Stimulated activated CD4-positive, alpha-beta T cell treated with anti-CD3 and anti-CD28 coated beads, TNF-alpha, amount 100 ng/mL, for 1 hour (primary cell): Measurements from ENCODE around the gene SLC22A7.

Source experiments
- DNase-seq, 3 donors: peaks; one replicate each; pipeline ENCODE4 v3.0.0-alpha.2; 2020; ENCODE audit warnings: low read depth in 3 of 3, low spot score in 1 of 3

Gene SLC22A7

DNA sequence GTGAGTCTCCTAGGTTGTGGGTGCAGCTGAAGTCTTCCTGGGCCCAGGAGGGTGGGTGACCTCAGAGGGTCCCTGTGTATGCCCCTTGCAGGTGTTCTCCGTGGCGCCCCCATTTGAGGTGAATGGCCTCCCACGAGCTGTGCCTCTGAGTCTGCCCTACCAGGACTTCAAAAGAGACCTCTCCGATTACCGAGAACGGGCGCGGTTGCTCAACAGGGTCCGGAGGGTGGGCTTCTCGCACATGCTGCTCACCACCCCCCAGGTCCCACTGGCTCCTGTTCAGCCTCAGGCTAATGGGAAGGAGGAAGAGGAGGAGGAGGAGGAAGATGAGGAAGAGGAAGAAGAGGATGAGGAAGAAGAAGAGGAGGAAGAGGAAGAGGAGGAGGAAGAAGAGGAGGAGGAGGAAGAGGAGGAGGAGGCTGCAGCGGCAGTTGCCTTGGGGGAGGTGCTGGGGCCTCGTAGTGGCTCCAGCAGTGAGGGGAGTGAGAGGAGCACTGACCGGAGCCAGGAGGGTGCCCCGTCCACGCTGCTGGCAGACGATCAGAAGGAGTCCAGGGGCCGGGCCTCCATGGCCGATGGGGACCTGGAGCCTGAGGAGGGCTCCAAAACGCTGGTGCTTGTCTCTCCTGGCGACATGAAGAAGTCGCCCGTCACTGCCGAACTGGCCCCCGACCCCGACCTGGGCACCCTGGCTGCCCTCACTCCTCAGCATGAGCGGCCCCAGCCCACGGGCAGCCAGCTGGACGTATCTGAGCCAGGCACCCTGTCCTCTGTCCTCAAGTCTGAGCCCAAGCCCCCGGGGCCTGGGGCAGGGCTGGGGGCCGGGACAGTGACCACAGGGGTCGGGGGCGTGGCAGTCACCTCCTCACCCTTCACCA lies 15.2 kb upstream of the SLC22A7 start:
- no peak for DNase-seq

DNA sequence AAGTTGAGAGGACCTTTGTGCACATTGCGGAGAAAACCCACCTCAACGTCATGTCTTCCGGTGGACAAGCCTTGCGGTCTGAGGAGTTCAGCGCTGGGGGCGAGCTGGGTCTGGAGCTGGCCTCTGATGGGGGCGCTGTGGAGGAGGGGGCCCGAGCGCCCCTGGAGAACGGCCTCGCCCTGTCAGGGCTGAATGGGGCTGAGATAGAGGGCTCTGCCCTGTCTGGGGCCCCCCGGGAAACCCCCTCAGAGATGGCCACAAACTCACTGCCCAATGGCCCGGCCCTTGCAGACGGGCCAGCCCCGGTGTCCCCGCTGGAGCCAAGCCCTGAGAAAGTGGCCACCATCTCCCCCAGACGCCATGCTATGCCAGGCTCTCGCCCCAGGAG lies 14.6 kb upstream of the SLC22A7 start:
- no peak for DNase-seq

DNA sequence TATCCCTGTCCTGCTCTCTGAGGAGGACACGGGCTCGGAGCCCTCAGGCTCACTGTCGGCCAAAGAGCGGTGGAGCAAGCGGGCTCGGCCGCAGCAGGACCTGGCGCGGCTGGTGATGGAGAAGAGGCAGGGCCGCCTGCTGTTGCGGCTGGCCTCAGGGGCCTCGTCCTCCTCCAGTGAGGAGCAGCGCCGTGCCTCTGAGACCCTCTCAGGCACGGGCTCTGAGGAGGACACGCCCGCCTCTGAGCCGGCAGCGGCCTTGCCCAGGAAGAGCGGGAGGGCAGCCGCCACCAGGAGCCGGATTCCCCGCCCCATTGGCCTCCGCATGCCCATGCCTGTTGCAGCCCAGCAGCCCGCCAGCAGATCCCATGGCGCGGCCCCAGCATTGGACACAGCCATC lies 14.2 kb upstream of the SLC22A7 start:
- no peak for DNase-seq

DNA sequence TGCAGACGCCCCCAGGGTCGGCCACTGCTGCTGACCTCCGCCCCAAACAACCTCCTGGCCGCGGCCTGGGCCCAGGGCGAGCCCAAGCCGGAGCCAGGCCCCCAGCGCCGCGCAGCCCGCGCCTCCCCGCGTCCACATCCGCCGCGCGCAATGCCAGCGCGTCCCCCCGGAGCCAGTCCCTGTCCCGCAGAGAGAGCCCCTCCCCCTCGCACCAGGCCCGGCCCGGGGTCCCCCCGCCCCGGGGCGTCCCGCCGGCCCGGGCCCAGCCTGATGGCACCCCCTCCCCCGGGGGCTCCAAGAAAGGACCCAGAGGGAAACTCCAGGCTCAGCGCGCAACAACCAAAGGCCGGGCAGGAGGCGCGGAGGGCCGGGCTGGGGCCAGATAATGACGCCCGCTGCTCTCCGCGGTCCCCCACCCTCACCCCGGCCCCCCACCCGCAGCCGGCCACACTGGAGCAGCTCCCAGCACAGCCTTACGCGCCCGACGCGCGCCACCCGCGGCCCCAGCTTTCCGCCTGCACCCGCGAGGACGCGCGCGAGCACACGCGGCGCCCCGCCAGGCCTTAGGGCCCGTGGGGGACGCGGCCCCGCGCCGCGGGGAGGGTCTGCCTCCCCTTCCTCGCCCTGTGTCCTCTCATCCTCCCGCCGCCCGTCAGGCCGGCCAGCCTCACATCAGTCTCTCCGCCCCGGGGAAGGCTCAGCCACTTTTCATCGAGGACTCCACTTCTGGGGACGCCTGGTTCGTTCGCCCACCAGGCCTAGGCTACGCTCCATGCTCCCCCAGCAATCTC lies 12.9 kb upstream of the SLC22A7 start:
- no peak for DNase-seq

DNA sequence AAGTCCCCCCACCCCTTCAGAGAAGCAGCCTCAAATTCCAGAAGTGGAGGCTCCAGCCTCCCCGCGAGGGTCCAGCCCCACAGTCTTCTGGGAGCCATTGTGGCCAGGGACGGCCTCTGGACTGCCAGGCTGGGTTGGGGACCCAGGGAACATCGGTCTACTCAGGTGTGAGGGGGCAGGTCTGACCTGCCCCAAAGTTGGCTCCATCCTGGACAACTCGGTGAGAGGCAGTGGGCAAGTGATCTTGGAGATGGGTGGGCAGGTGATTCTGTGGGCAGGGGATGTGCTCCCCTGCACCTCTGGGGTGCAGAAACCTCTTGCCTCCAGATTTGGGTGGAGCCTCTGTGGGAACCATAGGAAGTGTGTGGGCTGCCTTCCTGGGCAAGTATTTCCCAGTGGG lies 12.2 kb upstream of the SLC22A7 start:
- no peak for DNase-seq

DNA sequence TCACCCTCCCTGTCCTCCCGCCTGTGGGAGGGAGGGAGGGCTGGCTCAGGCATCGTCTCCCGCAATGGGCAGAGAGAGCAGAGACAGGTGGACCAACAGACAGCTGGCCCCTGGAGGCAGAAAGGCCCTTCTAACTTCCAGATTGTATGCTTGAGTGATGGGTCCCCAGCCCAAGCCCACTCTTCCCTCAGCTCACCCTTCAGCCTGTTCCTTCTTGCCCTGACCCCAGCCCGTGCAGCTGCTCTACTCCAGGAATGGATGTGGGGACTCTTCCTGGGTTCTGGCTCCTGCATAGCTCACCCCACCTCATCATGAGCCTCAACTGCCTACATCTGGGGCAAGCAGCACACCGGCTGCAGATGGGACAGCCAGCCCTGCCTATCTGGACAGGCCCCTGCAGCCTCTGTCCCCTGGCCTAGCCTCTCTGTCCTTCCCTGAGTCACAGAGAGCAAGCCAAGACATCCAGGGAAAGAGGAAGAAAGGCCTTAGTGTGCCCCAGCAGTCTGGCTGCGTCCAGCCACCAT lies 11.5 kb upstream of the SLC22A7 start:
- no peak for DNase-seq

DNA sequence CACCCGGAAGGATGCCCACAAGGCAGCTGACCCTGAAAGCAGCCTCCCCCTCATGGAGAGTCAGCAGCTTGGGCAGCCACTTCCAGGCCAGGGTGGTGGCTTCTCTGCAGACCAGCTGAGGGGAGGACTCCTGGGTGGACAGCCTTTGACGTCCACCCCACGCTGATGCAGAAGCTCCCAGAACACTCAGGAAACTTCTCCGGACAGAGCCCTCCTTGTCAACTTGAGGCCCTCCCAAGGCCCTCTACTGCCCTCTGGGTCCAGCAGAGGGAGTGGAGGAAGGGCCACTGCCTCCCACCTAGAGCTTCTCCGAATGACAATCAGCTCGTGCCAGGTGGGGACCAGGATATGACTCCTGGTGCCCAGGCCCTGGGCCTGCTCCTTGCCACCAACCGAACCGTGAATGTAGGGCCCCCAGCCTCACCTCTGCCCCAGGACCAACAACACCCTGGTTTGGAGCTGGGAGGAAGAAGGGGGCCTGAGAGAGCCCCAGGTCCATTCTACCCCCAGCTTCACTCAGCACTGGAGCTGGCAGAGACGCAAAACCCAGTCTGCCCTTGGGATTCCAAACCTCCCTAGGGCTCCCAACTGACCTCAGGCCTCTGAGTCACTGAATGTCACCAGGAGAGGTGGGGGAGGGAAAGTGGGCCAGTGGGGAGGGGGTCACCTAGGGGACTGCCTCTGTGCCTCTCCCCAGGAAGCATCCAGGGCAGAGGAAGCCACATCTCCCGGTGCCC lies 10.9 kb upstream of the SLC22A7 start:
- no peak for DNase-seq

DNA sequence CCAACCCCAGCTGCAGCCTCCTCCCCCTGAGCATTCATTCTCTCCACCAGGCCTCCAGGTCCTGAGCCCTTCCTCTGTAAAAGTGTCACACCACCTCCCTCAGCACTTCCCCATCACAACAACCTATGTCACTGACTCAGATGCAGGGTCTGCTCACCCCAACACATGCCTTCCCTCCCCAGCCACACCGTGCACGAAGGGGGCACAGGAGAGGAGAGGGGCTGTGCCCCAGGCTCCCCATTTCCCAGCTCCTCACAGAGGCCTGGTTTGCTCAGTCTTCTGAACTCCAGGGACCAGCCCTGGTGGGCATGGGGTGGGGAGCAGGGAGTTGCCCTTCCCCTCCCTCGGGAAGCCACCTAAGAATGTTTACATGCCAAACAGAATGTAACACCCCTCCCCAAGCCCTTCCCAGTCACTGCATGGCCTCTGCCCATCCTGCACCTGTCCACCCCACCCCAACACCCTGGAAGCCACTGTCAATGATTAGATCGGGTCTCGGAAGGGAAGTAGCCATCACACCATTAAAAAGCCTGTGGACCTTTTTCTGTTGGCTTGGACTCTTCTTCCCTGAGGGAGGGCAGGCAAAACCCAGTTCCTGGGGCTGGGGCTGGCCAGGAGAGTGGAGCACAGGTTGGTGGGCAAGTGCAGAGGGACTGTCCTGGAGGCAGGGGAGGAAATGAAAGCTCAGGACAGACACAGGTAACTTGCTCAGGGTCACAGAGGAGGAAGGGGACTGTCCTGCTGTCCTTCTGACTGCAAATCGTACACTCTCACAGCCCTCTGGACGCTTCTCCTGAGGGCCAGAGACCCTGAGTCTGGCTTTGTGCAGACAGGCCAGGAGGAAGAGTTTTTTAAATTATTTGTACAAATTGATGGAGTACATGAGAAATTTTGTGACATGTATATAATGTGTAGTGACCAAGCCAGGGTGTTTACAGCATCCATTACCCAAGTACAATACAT lies 10.1 kb upstream of the SLC22A7 start:
- no peak for DNase-seq

DNA sequence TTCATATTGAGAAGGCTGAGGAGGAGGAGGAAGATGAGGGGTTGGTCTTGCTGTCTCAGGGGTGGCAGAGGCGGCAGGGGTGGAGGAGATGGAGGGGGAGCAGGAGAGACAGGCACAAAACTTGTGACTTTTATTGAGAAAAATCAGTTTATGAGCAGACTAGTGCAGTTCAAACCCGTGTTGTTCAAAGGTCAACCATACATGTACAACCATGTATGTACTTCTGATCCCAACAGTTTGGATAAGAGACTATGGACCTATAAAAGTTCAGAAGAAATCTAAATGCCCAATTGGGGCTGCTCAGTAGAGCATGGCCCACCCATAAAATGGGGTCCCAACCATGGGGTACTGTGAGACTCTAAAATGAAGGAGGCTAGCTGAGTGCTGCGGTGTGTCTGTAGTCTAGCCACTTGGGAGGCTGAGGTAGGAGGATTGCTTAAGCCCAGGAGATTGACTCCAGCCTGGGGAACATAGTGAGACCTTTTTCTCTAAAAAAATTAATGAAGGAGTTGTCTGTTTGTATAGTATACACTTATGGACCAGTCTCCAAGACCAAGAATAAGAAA lies 7.6 kb upstream of the SLC22A7 start:
- DNase-seq: no peak

DNA sequence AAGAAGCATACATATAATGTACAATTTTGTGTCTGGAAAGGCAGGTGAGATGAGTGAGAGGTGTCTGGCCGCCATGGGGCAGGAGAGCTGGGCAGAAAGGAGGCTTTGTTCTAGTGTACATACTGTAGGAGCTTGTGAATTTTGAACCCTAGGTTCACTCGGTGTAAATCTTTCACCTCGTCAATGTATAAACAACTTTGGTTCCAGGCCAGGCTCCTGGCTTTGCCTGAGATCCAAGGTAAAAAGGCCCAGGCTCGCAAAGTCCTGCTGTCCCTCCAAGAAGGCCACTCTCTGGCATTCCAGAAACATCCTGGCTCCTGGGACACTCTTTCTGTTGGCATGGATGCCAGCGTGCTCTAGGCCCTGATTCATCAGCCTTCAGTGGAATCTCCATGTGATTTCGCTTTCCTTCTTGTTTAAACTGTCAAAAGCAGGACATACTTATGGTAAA lies 7.1 kb upstream of the SLC22A7 start:
- no peak for DNase-seq

DNA sequence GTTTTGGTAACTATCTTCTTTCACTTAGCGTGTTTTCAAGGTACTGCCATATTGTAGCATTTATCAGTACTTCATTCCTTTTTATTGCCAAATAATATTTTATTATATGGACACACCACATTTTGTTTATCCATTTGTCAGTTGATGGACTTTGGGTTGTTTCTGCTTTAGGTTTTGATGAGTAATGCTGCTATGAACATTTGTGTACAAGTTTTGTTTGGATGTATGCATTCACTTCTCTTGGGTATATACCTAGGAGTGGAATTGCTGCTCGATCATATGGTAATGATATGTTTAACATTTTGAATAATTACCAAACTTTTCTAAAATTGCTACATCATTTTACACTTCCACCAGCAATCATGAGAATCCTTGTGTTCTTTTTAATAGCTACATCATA lies 6.4 kb upstream of the SLC22A7 start:
- DNase-seq: no peak

DNA sequence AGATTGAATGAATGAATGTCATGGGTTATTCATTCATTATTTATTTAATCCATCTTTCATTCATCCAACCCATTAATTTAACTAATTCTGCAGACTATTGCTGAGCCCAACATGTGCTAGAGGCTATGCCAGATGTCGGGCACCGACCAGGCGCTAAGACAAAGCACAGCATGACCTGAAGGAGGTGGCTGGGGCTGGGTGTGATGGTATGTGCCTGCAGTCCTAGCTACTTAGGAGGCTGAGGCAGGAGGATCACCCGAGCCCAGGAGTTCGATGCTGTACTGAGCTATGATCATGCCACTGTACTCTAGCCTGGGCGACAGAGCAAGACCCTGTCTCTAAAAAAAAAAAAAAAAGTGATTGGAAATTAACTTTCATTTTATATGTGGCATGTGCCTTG lies 5.7 kb upstream of the SLC22A7 start:
- DNase-seq: no peak

DNA sequence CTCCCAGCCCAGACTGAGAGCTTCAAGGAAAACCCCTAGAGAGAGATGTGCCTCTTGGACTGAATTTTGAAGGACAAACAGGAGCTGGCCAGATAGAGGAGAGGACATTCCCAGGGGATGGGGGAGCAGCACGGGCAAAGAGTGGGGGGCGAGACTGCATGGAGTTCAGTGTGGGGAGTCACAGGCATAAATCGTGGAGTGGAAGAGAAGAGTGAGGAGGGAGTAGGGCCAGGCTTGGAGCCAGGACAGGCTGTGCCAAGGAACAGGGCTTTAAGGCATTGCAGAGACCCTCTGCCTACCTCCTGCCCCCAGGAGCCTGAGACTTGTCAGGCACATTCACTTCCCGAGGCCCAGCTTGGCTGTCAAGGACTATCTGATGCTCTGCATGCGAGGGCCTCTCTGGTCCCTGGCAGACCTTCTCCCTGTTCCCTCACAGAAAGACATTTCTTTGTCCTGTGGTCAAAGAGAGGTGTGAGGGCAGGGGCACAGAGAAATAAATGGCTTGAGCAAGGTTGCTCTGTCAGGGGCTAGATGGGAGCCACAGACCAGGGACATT lies 5.2 kb upstream of the SLC22A7 start:
- no peak for DNase-seq

DNA sequence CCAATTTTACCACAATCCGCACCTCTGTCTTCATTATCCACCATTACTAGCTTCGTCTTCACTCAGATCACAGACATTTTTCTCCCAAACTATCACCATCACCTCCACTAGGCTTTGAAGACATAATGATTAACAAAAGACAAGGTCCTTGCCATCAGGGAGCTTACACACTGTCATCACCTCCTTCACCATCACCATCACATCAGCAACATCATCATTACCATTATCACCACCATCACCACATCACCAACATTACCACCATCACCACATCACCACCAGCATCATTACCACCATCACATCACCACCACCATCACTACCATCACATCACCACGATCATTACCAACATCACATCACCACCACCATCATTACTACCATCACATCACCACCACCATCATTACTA lies 4.4 kb upstream of the SLC22A7 start:
- DNase-seq: no peak

DNA sequence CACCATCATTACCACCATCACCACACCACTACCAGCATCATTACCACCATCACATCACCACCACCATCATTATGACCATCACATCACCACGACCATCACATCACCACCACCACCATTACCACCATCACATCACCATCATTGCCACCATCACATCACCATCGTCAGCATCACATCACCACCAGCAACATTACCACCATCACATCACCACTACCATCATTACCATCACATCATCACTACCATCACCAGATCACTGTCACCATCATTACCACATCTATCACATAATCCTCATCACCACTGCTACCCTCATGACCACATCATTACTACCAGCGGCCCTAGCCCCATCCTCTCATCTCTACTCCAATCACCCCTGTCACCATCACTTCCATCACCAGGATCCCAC lies 3.5 kb upstream of the SLC22A7 start:
- no peak for DNase-seq

DNA sequence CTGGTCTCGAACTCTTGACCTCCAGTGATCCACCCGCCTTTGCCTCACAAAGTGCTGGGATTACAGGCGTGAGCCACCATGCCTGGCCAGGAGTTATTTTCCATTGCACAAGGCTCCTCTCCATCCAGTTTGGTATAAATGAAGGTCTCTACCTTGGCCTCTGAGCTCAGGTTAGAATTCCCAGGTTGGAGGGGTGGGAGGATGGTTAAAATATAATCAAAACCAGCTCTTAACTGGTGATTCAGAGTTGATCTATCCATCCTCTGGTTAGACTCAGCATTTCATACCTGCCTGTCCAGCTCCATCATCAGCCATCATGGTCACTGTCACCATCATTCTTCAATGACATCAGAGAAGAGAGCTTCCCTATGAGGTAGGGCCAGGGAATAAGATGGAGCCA lies 2.6 kb upstream of the SLC22A7 start:
- no peak for DNase-seq

DNA sequence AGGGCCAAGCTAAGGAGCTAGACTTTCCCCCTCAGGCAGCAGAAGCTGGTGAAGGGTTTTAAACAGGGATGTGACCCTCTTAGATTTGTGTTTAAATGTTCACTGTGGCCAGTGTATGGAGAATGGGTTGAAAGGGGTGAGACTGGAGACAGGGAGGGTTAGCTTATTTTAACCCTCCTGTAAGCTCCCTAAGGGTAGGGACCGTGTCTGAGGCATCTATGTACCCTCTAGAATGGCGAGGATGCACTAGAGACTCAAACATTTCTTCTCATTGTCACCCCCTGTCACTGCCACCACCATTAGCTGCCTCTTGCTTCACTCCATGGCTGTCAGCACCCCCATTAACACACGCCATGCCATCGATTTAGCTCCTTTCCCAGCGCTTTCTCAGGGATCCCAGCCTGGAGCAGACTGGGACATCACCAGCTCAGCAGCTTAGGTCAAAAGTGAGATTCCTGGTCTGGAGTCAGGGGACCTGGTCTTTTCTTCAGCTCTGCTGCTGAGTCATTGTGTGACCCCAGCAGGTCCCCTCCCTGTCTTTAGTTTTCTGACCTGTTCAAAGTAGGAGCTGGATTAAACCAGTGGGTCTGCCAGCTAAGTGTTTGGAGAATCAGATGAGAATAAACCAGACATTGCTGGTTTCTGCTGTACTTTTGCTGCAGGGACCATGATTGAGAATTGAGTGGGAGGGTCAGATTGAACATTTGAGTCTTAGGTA lies 1.1 kb upstream of the SLC22A7 start:
- no peak for DNase-seq

DNA sequence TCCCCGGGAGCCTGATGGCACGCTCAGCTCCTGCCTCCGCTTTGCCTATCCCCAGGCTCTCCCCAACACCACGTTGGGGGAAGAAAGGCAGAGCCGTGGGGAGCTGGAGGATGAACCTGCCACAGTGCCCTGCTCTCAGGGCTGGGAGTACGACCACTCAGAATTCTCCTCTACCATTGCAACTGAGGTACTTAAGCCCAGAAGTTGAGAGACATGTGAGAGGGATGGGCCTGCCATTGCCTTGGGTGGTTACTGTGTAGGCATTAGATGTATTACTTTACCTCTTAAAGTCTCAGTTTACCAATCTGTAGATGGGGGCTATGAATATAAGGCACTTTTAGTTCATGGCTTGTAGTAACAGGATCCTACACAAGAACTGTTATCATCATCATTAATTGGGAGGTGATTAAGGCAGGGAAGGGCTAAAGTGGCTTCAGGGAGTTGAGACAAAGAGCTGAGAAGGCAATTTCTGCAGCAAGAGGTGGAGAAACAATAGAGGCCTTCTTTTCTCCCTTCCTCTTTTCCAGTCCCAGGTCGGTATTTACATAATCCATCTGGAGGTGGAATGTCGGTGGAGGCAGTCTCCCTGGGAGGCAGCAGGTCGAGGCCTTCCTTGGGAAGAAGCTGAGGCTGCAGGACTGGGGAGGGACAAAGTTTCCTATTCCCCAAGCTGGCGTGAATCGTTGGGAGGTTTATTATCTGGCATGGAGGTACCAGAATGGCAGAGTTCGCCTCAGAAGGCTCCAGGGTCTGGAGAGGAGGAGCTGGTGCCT lies 691 bp downstream of the SLC22A7 start:
- DNase-seq: no peak
